Stomach (tissue), 4 donors: ENCODE data around the gene TCFL5.

Source experiments
- EP300 ChIP-seq: sonication (generic); formaldehyde crosslinking; IDR thresholded peaks from one replicate; pipeline ENCODE4 v1.6.1; 2017; ENCODE audit warnings: antibody characterized with exemption
- POLR2A ChIP-seq, 4 donors: fragments of 450-650 bp; IDR thresholded peaks; one replicate each; pipeline ENCODE4 v1.6.1; 2016; ENCODE audit warnings: antibody characterized with exemption in 4 of 4, control low read depth in 2 of 4, mild to moderate bottlenecking in 1 of 4, moderate library complexity in 1 of 4
- POLR2AphosphoS5 ChIP-seq, 3 donors: sonication (generic); formaldehyde crosslinking; IDR thresholded peaks; one replicate each; pipeline ENCODE4 v1.6.1; 2016; ENCODE audit warnings: antibody characterized with exemption in 3 of 3
- TF ChIP-seq, protein P1 (sequence below), 7 experiments: fragments of 450-650 bp in 4 of 7; fragments of 200-600 bp in 3 of 7; sonication (generic) in 3 of 7; IDR thresholded peaks; one replicate each; pipeline ENCODE4 v1.5.1; 2016 to 2019; ENCODE audit warnings: antibody characterized with exemption in 7 of 7, control low read depth in 2 of 7, mild to moderate bottlenecking in 1 of 7

DNA sequence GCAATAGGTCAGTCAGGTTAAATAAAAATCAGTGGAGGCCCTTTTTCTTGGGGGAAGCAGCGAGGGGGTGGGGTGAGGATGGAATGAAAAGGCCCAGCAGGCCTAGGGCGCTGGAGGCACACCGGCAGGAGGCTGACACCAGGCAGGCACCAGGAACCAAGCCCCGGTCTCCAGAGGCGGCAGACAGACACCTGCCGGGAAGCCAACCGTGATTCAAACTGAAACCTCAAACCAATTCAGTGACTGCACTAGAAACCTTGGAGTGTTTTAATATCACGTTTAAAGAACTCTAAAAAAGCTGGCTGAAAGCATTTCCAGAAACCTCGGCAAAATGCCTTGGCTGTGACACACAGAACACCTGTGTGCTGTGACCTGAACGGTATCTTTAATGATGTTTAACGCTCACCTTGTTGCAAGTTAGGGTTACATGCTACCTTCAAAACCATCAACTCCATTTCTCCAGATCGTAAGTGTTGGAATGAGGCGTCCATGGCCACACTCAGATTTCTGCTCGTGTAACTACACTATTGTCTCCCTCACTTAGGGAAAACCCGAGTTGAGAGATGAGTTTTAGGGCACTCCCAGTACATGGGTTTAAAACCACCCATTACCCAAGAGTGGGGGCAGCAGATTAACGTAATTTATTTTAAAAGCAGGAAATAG, 37.5 kb upstream of the TCFL5 start:
- TF ChIP-seq, protein P1, sequence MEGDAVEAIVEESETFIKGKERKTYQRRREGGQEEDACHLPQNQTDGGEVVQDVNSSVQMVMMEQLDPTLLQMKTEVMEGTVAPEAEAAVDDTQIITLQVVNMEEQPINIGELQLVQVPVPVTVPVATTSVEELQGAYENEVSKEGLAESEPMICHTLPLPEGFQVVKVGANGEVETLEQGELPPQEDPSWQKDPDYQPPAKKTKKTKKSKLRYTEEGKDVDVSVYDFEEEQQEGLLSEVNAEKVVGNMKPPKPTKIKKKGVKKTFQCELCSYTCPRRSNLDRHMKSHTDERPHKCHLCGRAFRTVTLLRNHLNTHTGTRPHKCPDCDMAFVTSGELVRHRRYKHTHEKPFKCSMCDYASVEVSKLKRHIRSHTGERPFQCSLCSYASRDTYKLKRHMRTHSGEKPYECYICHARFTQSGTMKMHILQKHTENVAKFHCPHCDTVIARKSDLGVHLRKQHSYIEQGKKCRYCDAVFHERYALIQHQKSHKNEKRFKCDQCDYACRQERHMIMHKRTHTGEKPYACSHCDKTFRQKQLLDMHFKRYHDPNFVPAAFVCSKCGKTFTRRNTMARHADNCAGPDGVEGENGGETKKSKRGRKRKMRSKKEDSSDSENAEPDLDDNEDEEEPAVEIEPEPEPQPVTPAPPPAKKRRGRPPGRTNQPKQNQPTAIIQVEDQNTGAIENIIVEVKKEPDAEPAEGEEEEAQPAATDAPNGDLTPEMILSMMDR (IDR thresholded peaks at IDR 0.05): no peak
- TF ChIP-seq POLR2A (IDR thresholded peaks at IDR 0.05) (no peak), POLR2AphosphoS5 (IDR thresholded peaks at IDR 0.05) (no peak), EP300 (no peak)
